Left kidney (tissue), 2 donors: ENCODE measurements around the gene DAZAP2. TPM values are rescaled to one million over a fixed set of nuclear protein-coding genes. Genes with fewer than 3 reads are reported as not detected.
A peak's percentile ranks its signal among the peaks of the same experiment; 100 is the strongest.
"Not testable (repeated sequence)": the region's sequence is repeated elsewhere in the genome, so short reads cannot be mapped to it uniquely, and the experiment has no call there.

ENCODE experiments used
- DNase-seq: peaks from one replicate; pipeline ENCODE4 v3.0.0-alpha.2; 2013
- polyA plus RNA-seq: library from polyadenylated mRNA; unstranded; fragments of 120-200 nt; gene quantifications from one replicate; pipeline ENCODE4 v1.2.1, GENCODE V29; 2013; ENCODE audit not compliant: insufficient read length

Gene DAZAP2
- polyA plus RNA-seq, 1 donor = 271 TPM

GRCh38 chr12:51245476-51246253 lies 7.0 kb downstream of the DAZAP2 start:
- no peak for DNase-seq

- no peak for DNase-seq
Observed at GRCh38 chr12:51246254-51246853, 7.7 kb downstream of the DAZAP2 start.

GRCh38 chr12:51247523-51248206 lies 9.0 kb downstream of the DAZAP2 start:
- DNase-seq = no peak

- no peak for DNase-seq
Observed at GRCh38 chr12:51253276-51253675, 14.7 kb downstream of the DAZAP2 start.

GRCh38 chr12:51254536-51254935 lies 15.9 kb downstream of the DAZAP2 start:
- no peak for DNase-seq

- not testable (repeated sequence) for DNase-seq
Observed at GRCh38 chr12:51259600-51259999, 21.0 kb downstream of the DAZAP2 start.

GRCh38 chr12:51262758-51263177 lies 24.1 kb downstream of the DAZAP2 start:
- peak; percentile 40 for DNase-seq

- no peak for DNase-seq
Observed at GRCh38 chr12:51263341-51263740, 24.7 kb downstream of the DAZAP2 start.

- DNase-seq = no peak
Observed at GRCh38 chr12:51264297-51264696, 25.7 kb downstream of the DAZAP2 start.

- no peak for DNase-seq
Observed at GRCh38 chr12:51265024-51265423, 26.4 kb downstream of the DAZAP2 start.

GRCh38 chr12:51269174-51270066 lies 30.8 kb downstream of the DAZAP2 start:
- DNase-seq = peak; percentile 18

GRCh38 chr12:51270067-51270950 lies 31.7 kb downstream of the DAZAP2 start, which contains the start of gene SMAGP:
Gene SMAGP, minus strand, starts transcription at chr12:51270415. Its CDS starts 1,137 bp downstream, at chr12:51269278.
- DNase-seq = peak; percentile 69

GRCh38 chr12:51270951-51271518 lies 32.4 kb downstream of the DAZAP2 start:
- no peak for DNase-seq

- not testable (repeated sequence) for DNase-seq
Observed at GRCh38 chr12:51272810-51273209, 34.2 kb downstream of the DAZAP2 start.

GRCh38 chr12:51275088-51275487 lies 36.5 kb downstream of the DAZAP2 start:
- no peak for DNase-seq

- DNase-seq = no peak
Observed at GRCh38 chr12:51281202-51281924, 42.7 kb downstream of the DAZAP2 start.

- no peak for DNase-seq
Observed at GRCh38 chr12:51285843-51286242, 47.2 kb downstream of the DAZAP2 start.

GRCh38 chr12:51291603-51292513 lies 53.2 kb downstream of the DAZAP2 start:
- not testable (repeated sequence) for DNase-seq
